Measurements from ENCODE around the gene SSTR5.

SSTR5 gene

DNA sequence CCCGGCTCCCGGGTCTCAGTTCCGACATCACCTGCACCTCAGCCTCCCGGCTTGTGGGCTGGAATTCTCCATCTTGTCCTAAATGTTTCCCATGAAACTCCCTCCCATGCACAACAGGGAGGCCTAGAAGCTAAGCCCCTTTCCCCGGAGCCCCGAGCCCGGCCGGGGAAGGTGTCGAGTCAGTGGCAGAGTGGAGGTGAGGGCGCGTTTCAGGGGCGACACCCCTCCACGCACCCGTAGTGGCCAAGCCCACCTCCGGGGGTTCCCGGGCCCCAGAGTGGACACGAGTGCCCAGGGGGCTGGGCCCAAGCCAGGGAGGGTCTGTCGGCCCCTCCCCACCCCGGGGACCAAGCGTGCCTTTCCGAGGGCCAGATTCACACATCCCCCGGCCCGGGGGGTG lies 48.5 kb downstream of the SSTR5 start:
- no peak for ATAC-seq (ENCODE audit: low read depth)
- Histone ChIP-seq H3K4me1 (ENCODE audit: insufficient read depth, poor library complexity, severe bottlenecking) (no peaks in the 10 kb centered on the region), H3K27me3 (ENCODE audit: insufficient read depth, poor library complexity, severe bottlenecking) (peaks cover 8% of the 10 kb centered on the region)

GRCh38 chr16:1121601-1122397 lies 49.3 kb downstream of the SSTR5 start:
- Histone ChIP-seq H3K27ac (ENCODE audit: poor library complexity, severe bottlenecking) (no peak overlapping the region), H3K4me1 (ENCODE audit: insufficient read depth, poor library complexity, severe bottlenecking) (no peaks in the 10 kb centered on the region), H3K9me3 (ENCODE audit: severe bottlenecking) (no peaks in the 10 kb centered on the region), H3K36me3 (ENCODE audit: low read depth) (no peaks in the 10 kb centered on the region), H3K4me3 (ENCODE audit: severe bottlenecking) (no peak overlapping the region), H3K27me3 (ENCODE audit: insufficient read depth, poor library complexity, severe bottlenecking) (peaks cover 8% of the 10 kb centered on the region)
- DNase-seq (ENCODE audit: low spot score): no peak
- ATAC-seq (ENCODE audit: low read depth): no peak
- TF ChIP-seq CTCF (IDR thresholded peaks at IDR 0.05; ENCODE audit: poor library complexity, severe bottlenecking): no peak

More for the DNA sequence above, 48.5 kb downstream of the SSTR5 start:
- TF ChIP-seq CTCF (IDR thresholded peaks at IDR 0.05; ENCODE audit: poor library complexity, severe bottlenecking): no peak
- H3K4me3 ChIP-seq (ENCODE audit: severe bottlenecking): no peak overlapping the region
- no peak for DNase-seq (ENCODE audit: low spot score)
- H3K9me3 ChIP-seq (ENCODE audit: severe bottlenecking): no peaks in the 10 kb centered on the region
- no peaks in the 10 kb centered on the region for H3K36me3 ChIP-seq (ENCODE audit: low read depth)
- H3K27ac ChIP-seq (ENCODE audit: poor library complexity, severe bottlenecking): no peak overlapping the region

GRCh38 chr16:1122398-1122765 lies 49.8 kb downstream of the SSTR5 start:
- Histone ChIP-seq H3K36me3 (ENCODE audit: low read depth) (no peaks in the 10 kb centered on the region), H3K4me1 (ENCODE audit: insufficient read depth, poor library complexity, severe bottlenecking) (no peaks in the 10 kb centered on the region), H3K9me3 (ENCODE audit: severe bottlenecking) (no peaks in the 10 kb centered on the region), H3K4me3 (ENCODE audit: severe bottlenecking) (no peak overlapping the region), H3K27me3 (ENCODE audit: insufficient read depth, poor library complexity, severe bottlenecking) (peaks cover 8% of the 10 kb centered on the region), H3K27ac (ENCODE audit: poor library complexity, severe bottlenecking) (no peak overlapping the region)
- TF ChIP-seq CTCF (IDR thresholded peaks at IDR 0.05; ENCODE audit: poor library complexity, severe bottlenecking): no peak
- ATAC-seq (ENCODE audit: low read depth) (no peak), DNase-seq (ENCODE audit: low spot score) (no peak)

- no peak overlapping the region for H3K4me3 ChIP-seq (ENCODE audit: severe bottlenecking)
- H3K36me3 ChIP-seq (ENCODE audit: low read depth): no peaks in the 10 kb centered on the region
- no peak for TF ChIP-seq CTCF (IDR thresholded peaks at IDR 0.05; ENCODE audit: poor library complexity, severe bottlenecking)
- H3K9me3 ChIP-seq (ENCODE audit: severe bottlenecking): no peaks in the 10 kb centered on the region
- peaks cover 8% of the 10 kb centered on the region for H3K27me3 ChIP-seq (ENCODE audit: insufficient read depth, poor library complexity, severe bottlenecking)
- H3K27ac ChIP-seq (ENCODE audit: poor library complexity, severe bottlenecking): no peak overlapping the region
- ATAC-seq (ENCODE audit: low read depth) (no peak), DNase-seq (ENCODE audit: low spot score) (no peak)
- no peaks in the 10 kb centered on the region for H3K4me1 ChIP-seq (ENCODE audit: insufficient read depth, poor library complexity, severe bottlenecking)
These were observed 51.1 kb downstream of the SSTR5 start for GRCh38 chr16:1123525-1124230.

DNA sequence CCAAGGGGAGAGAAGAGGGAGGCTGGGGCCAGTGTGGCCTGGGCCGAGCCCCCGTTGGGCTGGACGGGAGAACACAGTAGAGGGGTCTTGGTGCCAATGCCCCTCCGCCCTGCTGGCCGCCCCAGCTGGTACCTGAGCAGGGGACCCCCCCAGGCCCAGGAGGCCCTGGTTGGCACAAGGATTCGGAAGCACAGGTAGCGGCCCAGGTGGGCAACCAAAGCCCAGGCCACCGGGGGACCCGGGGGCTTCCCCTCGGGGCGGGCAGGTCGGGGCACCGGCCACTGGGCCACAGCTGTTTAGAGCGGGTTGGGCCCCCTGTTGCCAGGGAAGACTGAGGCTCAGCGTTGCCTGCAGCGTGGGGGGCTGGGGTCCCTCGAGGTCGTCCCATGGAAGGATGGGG lies 51.7 kb downstream of the SSTR5 start:
- peaks cover 8% of the 10 kb centered on the region for H3K27me3 ChIP-seq (ENCODE audit: insufficient read depth, poor library complexity, severe bottlenecking)
- H3K9me3 ChIP-seq (ENCODE audit: severe bottlenecking): no peaks in the 10 kb centered on the region
- TF ChIP-seq CTCF (IDR thresholded peaks at IDR 0.05; ENCODE audit: poor library complexity, severe bottlenecking): no peak
- ATAC-seq (ENCODE audit: low read depth) (no peak), DNase-seq (ENCODE audit: low spot score) (no peak)
- H3K4me3 ChIP-seq (ENCODE audit: severe bottlenecking): no peak overlapping the region
- no peaks in the 10 kb centered on the region for H3K36me3 ChIP-seq (ENCODE audit: low read depth)
- no peaks in the 10 kb centered on the region for H3K4me1 ChIP-seq (ENCODE audit: insufficient read depth, poor library complexity, severe bottlenecking)
- H3K27ac ChIP-seq (ENCODE audit: poor library complexity, severe bottlenecking): no peak overlapping the region
